ENCODE data around the gene ERAL1. TPM values are rescaled to one million over a fixed set of nuclear protein-coding genes. Genes with fewer than 3 reads are reported as not detected.
A peak's percentile ranks its signal among the peaks of the same experiment; 100 is the strongest.

ERAL1 gene
- total RNA-seq, 1 experiment from 2014 or later, result 47.2 TPM

DNA sequence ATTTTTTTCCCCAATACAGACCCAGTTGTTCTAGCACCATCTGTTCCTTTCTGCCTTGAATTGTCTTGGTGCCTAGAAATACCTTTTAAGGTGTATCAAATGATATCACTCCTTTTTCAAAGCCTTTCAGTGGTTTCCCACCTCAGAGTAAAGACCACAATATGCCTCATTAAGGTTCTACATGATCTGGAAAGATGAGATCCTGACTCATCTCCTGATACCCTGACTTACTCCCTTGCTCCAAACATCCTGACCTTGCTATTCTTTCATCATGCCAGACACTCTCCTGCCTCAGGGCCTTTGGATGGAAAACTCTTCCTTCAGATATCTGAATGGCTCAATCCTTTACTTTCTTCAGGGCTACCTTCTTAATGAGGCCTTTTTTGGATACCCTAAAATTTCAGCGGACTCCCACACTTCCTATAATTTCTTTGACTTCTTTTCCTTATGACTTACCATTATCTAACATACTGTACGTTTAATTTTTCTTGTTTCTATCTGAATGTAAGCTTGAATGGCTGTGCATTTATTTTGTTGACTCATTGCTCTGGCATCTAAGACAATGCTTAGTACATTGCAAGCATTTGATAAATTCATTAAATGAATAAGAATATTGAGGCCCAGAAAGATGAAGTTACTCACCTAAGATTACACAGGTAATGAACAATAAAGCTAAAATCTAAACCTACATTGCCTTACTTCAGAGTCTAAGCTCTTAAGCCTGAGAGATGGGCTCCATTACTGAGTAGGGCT lies 23.5 kb downstream of the ERAL1 start:
- BruUV-seq (replicated peaks), result no TSS peak
- DNase-seq, result no peak

DNA sequence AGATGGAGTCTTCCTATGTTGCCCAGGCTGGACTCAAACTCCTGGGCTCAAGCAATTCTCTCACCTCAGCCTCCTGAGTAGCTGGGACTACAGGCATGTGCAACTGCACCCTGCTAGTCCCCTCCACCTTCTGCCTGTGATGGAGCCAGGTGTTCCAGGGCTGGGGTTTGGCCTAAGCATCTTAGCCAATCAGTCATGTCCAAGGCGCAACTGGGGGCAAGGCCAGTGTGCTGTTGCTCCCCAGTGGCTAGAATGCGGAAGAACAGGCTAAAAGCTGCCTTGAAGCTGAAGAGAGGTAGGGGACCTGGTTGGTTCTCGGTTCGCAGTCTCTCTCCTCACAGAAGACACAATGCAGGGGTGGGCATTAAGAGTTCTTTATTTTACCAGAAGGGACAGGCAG lies 24.2 kb downstream of the ERAL1 start:
- H3K9me3 Mint-ChIP-seq (ENCODE audit: low read depth, unreplicated experiment), result no peaks in the 10 kb centered on the region

More for the DNA sequence above, 23.5 kb downstream of the ERAL1 start:
- no peaks in the 10 kb centered on the region for H3K9me3 Mint-ChIP-seq (ENCODE audit: low read depth, unreplicated experiment)
- CTCF ChIA-PET, result interaction anchor here (1.0 to 1.6 kb wide), 6 partner anchors 70 to 151 kb away, joined by 3 to 17 read pairs (median 7); partner anchors contain the start of gene TLCD1
- TF ChIP-seq, protein P1, sequence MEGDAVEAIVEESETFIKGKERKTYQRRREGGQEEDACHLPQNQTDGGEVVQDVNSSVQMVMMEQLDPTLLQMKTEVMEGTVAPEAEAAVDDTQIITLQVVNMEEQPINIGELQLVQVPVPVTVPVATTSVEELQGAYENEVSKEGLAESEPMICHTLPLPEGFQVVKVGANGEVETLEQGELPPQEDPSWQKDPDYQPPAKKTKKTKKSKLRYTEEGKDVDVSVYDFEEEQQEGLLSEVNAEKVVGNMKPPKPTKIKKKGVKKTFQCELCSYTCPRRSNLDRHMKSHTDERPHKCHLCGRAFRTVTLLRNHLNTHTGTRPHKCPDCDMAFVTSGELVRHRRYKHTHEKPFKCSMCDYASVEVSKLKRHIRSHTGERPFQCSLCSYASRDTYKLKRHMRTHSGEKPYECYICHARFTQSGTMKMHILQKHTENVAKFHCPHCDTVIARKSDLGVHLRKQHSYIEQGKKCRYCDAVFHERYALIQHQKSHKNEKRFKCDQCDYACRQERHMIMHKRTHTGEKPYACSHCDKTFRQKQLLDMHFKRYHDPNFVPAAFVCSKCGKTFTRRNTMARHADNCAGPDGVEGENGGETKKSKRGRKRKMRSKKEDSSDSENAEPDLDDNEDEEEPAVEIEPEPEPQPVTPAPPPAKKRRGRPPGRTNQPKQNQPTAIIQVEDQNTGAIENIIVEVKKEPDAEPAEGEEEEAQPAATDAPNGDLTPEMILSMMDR (IDR thresholded peaks at IDR 0.05; ENCODE audit: unreplicated experiment), result no peak
- intact Hi-C loops (cut with micrococcal nuclease; ENCODE audit: unreplicated experiment), result loop anchor here (5.0 to 10.0 kb wide), 2 partner anchors 116 to 154 kb away; partner anchors contain the start of genes NEK8 and TLCD1
- H3K36me3 Mint-ChIP-seq (ENCODE audit: insufficient read depth, unreplicated experiment), result peaks cover 10% of the 10 kb centered on the region
- H3K4me3 Mint-ChIP-seq (ENCODE audit: low read depth, unreplicated experiment), result no peak overlapping the region
- H3K27ac Mint-ChIP-seq (ENCODE audit: unreplicated experiment), result no peak overlapping the region
- H3K27me3 Mint-ChIP-seq (ENCODE audit: unreplicated experiment), result no peaks in the 10 kb centered on the region
- peaks cover 11% of the 10 kb centered on the region for H3K4me1 Mint-ChIP-seq (ENCODE audit: low read depth, unreplicated experiment)

DNA sequence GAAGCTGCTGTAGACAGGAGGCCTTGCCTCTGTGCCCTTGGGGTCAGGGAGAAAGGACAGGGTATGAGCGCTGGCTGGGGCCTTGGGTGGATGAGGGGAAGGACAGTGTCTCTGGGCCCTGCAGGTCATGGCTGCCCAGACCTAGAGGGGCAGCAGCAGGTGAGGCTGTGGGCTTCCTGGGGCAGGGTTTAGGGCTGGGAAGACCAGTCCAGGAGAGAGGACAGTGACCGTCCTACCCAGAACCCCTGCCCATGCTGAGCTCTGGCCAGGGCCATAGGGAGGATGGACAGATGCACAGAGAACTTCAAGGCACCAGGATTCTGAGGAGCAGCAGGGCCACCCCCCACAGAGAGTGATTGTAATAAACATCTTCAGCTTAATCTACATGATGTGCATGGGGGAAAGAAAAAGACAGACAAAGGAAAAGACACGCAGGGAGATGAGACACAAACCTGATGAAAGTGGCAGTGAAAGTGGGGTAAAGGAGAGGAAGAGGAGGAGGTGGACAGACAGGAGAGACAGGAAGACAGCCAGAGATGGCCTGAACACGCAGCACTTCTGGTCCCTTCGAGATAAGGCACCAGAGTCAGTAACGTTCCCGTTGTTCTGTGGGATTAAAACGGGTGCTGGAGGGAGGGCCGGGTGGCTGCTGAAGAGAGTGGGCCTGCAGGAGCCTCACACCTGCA lies 25.2 kb downstream of the ERAL1 start:
- Mint-ChIP-seq H3K4me1 (ENCODE audit: low read depth, unreplicated experiment) (peaks cover 11% of the 10 kb centered on the region), H3K9me3 (ENCODE audit: low read depth, unreplicated experiment) (no peaks in the 10 kb centered on the region), H3K36me3 (ENCODE audit: insufficient read depth, unreplicated experiment) (peaks cover 10% of the 10 kb centered on the region), H3K27me3 (ENCODE audit: unreplicated experiment) (no peaks in the 10 kb centered on the region), H3K27ac (ENCODE audit: unreplicated experiment) (no peak overlapping the region), H3K4me3 (ENCODE audit: low read depth, unreplicated experiment) (no peak overlapping the region)
- DNase-seq, result no peak
- CTCF ChIA-PET, result interaction anchor here (0.6 to 1.6 kb wide), 6 partner anchors 15 to 153 kb away, joined by 3 to 17 read pairs (median 7); partner anchors contain the start of gene TLCD1
- intact Hi-C loops (cut with micrococcal nuclease; ENCODE audit: unreplicated experiment), result loop anchor here (5.0 to 10.0 kb wide), 2 partner anchors 118 to 155 kb away; partner anchors contain the start of genes NEK8 and TLCD1
- BruUV-seq (replicated peaks), result TSS peak; percentile 47
- TF ChIP-seq, protein P1 (IDR thresholded peaks at IDR 0.05; ENCODE audit: unreplicated experiment), result no peak

More for the DNA sequence above, 24.2 kb downstream of the ERAL1 start:
- Mint-ChIP-seq H3K36me3 (ENCODE audit: insufficient read depth, unreplicated experiment) (peaks cover 10% of the 10 kb centered on the region), H3K4me3 (ENCODE audit: low read depth, unreplicated experiment) (no peak overlapping the region), H3K27ac (ENCODE audit: unreplicated experiment) (no peak overlapping the region), H3K27me3 (ENCODE audit: unreplicated experiment) (no peaks in the 10 kb centered on the region), H3K4me1 (ENCODE audit: low read depth, unreplicated experiment) (peaks cover 11% of the 10 kb centered on the region)
- CTCF ChIA-PET, result interaction anchor here (0.6 to 1.6 kb wide), 8 partner anchors 16 to 152 kb away, joined by 3 to 17 read pairs (median 4); partner anchors contain the start of gene TLCD1
- intact Hi-C loops (cut with micrococcal nuclease; ENCODE audit: unreplicated experiment), result loop anchor here (5.0 to 10.0 kb wide), 2 partner anchors 117 to 154 kb away; partner anchors contain the start of genes NEK8 and TLCD1
- TF ChIP-seq, protein P1 (IDR thresholded peaks at IDR 0.05; ENCODE audit: unreplicated experiment), result peak; percentile 41
- DNase-seq, result peak; percentile 65
- no TSS peak for BruUV-seq (replicated peaks)

DNA sequence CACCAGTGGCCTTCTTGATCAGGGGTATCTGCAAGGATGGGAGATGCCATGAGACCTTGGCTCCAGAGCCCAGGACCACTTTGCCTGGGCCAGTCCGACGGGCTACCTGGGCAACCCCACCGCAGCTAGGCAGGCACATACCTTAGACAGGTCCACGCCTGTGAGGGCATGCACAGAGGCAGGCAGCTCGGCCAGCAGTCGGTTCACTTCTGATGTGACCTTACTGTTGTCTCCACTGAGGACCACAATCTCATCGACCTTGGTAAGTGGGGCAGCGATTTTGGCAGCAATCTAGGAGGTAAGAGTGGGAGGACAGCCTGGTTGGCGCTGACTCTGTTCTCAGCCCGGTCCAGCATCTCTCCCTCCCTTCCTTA lies 25.7 kb downstream of the ERAL1 start:
- Mint-ChIP-seq H3K27me3 (ENCODE audit: unreplicated experiment) (no peaks in the 10 kb centered on the region), H3K36me3 (ENCODE audit: insufficient read depth, unreplicated experiment) (peaks cover 10% of the 10 kb centered on the region), H3K4me1 (ENCODE audit: low read depth, unreplicated experiment) (peaks cover 9% of the 10 kb centered on the region), H3K9me3 (ENCODE audit: low read depth, unreplicated experiment) (no peaks in the 10 kb centered on the region), H3K27ac (ENCODE audit: unreplicated experiment) (no peak overlapping the region), H3K4me3 (ENCODE audit: low read depth, unreplicated experiment) (no peak overlapping the region)
- no peak for DNase-seq
- CTCF ChIA-PET, result no interaction called here
- TF ChIP-seq, protein P1 (IDR thresholded peaks at IDR 0.05; ENCODE audit: unreplicated experiment), result no peak
- intact Hi-C loops (cut with micrococcal nuclease; ENCODE audit: unreplicated experiment), result no loop called here
- BruUV-seq (replicated peaks), result no TSS peak

Data from Calu3 (cell line).